Measurements from ENCODE around the gene REX1BD.

DNA sequence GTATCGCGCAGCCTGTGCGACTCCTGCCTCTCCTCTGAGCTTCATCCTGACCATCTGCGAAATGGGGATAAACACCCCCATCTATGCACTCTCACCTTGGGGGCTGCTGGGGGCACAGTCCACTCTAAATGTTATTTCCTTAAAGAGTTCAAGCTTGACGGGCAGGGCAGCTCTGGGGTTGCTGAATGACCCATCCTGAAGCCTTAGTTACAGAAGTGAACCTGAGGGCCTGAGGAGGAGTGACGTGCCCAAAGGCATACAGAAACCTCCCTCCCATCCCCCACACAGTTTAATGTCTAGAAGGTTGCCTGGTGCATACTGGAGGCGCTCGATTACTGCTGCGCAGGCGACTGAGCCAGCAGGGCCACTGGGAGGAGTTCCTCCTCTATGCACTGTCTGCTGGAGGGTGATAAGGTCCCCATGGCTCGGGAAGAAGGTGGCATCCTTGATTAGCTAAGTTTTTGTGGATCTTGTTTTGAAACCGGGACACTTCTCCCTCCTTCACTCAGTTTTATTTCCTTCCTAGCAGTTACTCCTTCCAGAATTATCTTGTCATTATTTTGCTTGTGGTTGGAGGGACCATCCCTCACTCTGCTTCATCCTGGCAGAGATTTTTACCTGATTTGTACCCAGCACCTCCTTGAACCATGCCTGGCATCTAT, 44.7 kb upstream of the REX1BD start:
- TF ChIP-seq EZH2 (IDR thresholded peaks at IDR 0.05; ENCODE audit: insufficient read depth, poor library complexity, severe bottlenecking) (no peak), EZH2phosphoT487 (IDR thresholded peaks at IDR 0.05; ENCODE audit: insufficient read depth, low read depth) (no peak)

Measured in GM23248 (cell line).